K562 (cell line): Measurements from ENCODE around the gene NOTCH1. TPM values are rescaled to one million over a fixed set of nuclear protein-coding genes. Genes with fewer than 3 reads are reported as not detected.
A peak's percentile ranks its signal among the peaks of the same experiment; 100 is the strongest.

Source experiments
- CAMTA2 ChIP-seq: fragments of 250-450 bp; sonication (Bioruptor Pico); conservative IDR thresholded peaks from 2 replicates; pipeline ENCODE4 v1.5.1; 2022
- CBX1 ChIP-seq: sonication (generic); IDR thresholded peaks from 2 replicates; pipeline ENCODE4 v1.6.1; 2016; ENCODE audit warnings: antibody characterized with exemption, low read depth, mild to moderate bottlenecking
- CREBBP ChIP-seq: IDR thresholded peaks from one replicate; pipeline ENCODE4 v1.6.1; 2012; ENCODE audit warnings: low read depth, mild to moderate bottlenecking, control low read depth, inconsistent platforms, low read length
- CREM ChIP-seq: IDR thresholded peaks from 2 replicates; pipeline ENCODE4 v1.6.1; 2014; ENCODE audit warnings: antibody characterized with exemption, low read depth
- ESRRA ChIP-seq: fragments of 450-650 bp; IDR thresholded peaks from 2 replicates; pipeline ENCODE4 v1.6.1; 2014; ENCODE audit warnings: low read depth, mild to moderate bottlenecking, moderate library complexity, borderline replicate concordance
- FOXP1 ChIP-seq: sonication (generic); formaldehyde crosslinking; IDR thresholded peaks from 2 replicates; pipeline ENCODE4 v1.8.0; 2022; ENCODE audit warnings: mild to moderate bottlenecking, missing genetic modification reagents
- FUS ChIP-seq: fragments of 200-400 bp; formaldehyde crosslinking; optimal IDR thresholded peaks from 2 replicates; pipeline ENCODE3; 2017; ENCODE audit warnings: low read depth, low read length
- MAZ ChIP-seq, 2 experiments: fragments of 450-650 bp in 1 of 2; sonication (generic) in 1 of 2; formaldehyde crosslinking; IDR thresholded peaks in 1 of 2; conservative IDR thresholded peaks in 1 of 2; 2 replicates each; pipeline versions ENCODE4 v1.4.0 to v1.5.0; 2020; ENCODE audit warnings: mild to moderate bottlenecking in 1 of 2, missing genetic modification reagents in 1 of 2
- MYC ChIP-seq, 2 experiments: fragments of 250-450 bp in 1 of 2; sonication (Bioruptor Pico) in 1 of 2; IDR thresholded peaks; 2 replicates each; pipeline versions ENCODE4 v1.5.1 to v1.6.1; 2012 to 2021; ENCODE audit warnings: low read depth in 2 of 2, borderline replicate concordance in 1 of 2, improper control_type of control experiment in 1 of 2, low read length in 1 of 2, mild to moderate bottlenecking in 1 of 2, moderate library complexity in 1 of 2
- NONO ChIP-seq, 2 experiments: fragments of 200-400 bp in 1 of 2; fragments of 450-650 bp in 1 of 2; formaldehyde crosslinking in 1 of 2; IDR thresholded peaks; 2 replicates each; pipeline ENCODE4 v1.6.1; 2017; ENCODE audit warnings: low read depth in 2 of 2, mild to moderate bottlenecking in 2 of 2, moderate library complexity in 2 of 2, low read length in 1 of 2
- PHF8 ChIP-seq: fragments of 200-600 bp; sonication (generic); IDR thresholded peaks from 2 replicates; pipeline ENCODE4 v1.6.1; 2012; ENCODE audit warnings: mixed run types, mild to moderate bottlenecking, inconsistent platforms, low read length, moderate library complexity, borderline replicate concordance
- POLR2AphosphoS5 ChIP-seq: IDR thresholded peaks from 2 replicates; pipeline ENCODE4 v1.6.1; 2011; ENCODE audit warnings: mild to moderate bottlenecking, low read depth, low read length, moderate library complexity; ENCODE audit not compliant: control insufficient read depth, insufficient read depth
- POLR2B ChIP-seq: fragments of 450-650 bp; IDR thresholded peaks from 2 replicates; pipeline ENCODE4 v1.6.1; 2018; ENCODE audit warnings: low read depth; ENCODE audit not compliant: partially characterized antibody
- RB1 ChIP-seq: fragments of 450-650 bp; IDR thresholded peaks from 2 replicates; pipeline ENCODE4 v1.6.1; 2017; ENCODE audit warnings: low read depth, mild to moderate bottlenecking
- U2AF1 ChIP-seq: fragments of 200-400 bp; formaldehyde crosslinking; optimal IDR thresholded peaks from 2 replicates; pipeline ENCODE3; 2017; ENCODE audit warnings: mild to moderate bottlenecking, low read depth, low read length, moderate library complexity
- ZBTB7A ChIP-seq: IDR thresholded peaks from 2 replicates; pipeline ENCODE4 v1.6.1; 2011; ENCODE audit warnings: low read depth, mild to moderate bottlenecking, low read length, moderate library complexity, borderline replicate concordance; ENCODE audit not compliant: control insufficient read depth
- polyA plus RNA-seq, 8 experiments: library from polyadenylated mRNA; depleted of rRNA in 4 of 8; stranded (reverse) in 5 of 8; unstranded in 3 of 8; fragments of >200 nt; fragmentation: Nextera tagmentation in 2 of 8; fragmentation: Illumina TruSeq in 1 of 8; extraction: Ambion mirVana in 2 of 8; extraction: Trizol in 1 of 8; gene quantifications; 2 replicates each; pipeline versions ENCODE4 v1.2.1 to v1.2.3, GENCODE V29; 2011 to 2014; ENCODE audit warnings: inconsistent platforms in 1 of 8, missing spikeins in 1 of 8
- total RNA-seq, 7 experiments: library from RNA; depleted of rRNA in 6 of 7; stranded (reverse); fragments of >200 nt in 6 of 7; fragmentation: Illumina TruSeq in 2 of 7; extraction: Trizol in 2 of 7; gene quantifications; 2 replicates each; pipeline versions ENCODE4 v1.2.1 to v1.2.3, GENCODE V29; 2011 to 2021; ENCODE audit warnings: low replicate concordance in 1 of 7
- TF ChIP-seq, protein P1 (sequence below): sonication (generic); formaldehyde crosslinking; IDR thresholded peaks from 2 replicates; pipeline ENCODE4 v1.9.0; 2022; ENCODE audit warnings: mild to moderate bottlenecking, missing genetic modification reagents
- TF ChIP-seq, protein P2 (sequence below), 2 experiments: IDR thresholded peaks; 2 replicates each; pipeline ENCODE4 v1.6.1; 2011; ENCODE audit warnings: borderline replicate concordance in 1 of 2, control low read depth in 1 of 2, low read depth in 1 of 2, low read length in 1 of 2, mild to moderate bottlenecking in 1 of 2, mixed read lengths in 1 of 2, moderate library complexity in 1 of 2; ENCODE audit not compliant: insufficient read depth in 1 of 2, insufficient read length in 1 of 2, poor library complexity in 1 of 2, severe bottlenecking in 1 of 2; ENCODE audit errors: extremely low read depth in 1 of 2
- TF ChIP-seq, protein P3 (sequence below): fragments of 450-650 bp; IDR thresholded peaks from 2 replicates; pipeline ENCODE4 v1.6.1; 2016; ENCODE audit warnings: antibody characterized with exemption
- TF ChIP-seq, protein P4 (sequence below), 2 experiments: fragments of 450-650 bp; IDR thresholded peaks; 2 replicates each; pipeline ENCODE4 v1.6.1; 2016

Gene NOTCH1
- total and polyA plus RNA-seq, 9 of the 15 experiments (the other 6 are each of a cell fraction or from before 2014, with no cell fraction given): 0.03 to 31.4 (median 2.3) TPM

DNA sequence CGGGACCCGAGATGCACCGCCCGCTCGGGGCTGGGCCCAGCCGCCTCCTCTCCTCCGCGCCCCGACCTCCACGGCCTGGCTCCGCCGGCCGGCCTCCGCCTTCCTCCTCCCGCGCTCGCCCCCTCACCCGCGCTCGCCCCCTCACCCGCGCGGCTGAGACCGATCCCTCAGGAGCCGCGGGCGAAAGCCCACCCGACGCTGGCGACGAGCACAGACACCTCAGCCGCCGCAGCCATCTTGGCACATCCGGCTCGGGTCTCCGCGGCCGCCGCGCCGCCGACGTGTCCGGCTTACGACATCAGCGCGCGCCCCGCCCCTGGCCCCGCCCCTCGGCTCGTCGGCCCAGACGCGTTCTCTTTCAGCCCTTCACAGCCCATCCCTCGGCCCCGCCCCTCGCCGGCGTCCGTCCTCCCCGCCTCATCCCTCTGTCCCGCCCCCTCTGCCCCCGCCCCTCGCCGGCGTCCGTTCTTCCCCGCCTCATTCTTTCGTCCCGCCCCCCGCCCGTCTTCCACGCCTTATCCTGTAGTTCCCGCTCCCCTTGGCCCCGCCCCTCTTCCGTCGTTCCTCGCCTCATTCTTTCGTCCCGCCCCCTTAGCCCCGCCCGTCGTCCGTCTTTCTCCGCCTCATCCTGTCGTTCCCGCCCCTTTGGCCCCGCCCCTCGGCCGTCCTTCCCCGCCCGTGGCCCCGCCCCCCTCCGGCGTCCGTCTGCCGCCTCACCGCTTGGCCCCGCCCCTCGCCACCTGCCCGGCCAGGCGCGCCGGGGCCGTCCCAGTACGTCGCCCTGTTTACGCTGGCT lies 62.9 kb downstream of the NOTCH1 start, which contains the start of gene SEC16A (continued):
- TF ChIP-seq MAZ (CRISPR knock-in tag; conservative IDR thresholded peaks at IDR 0.05 in 1 of 2, IDR thresholded peaks at IDR 0.05 in 1 of 2) (peak; percentile 72 to 90), POLR2AphosphoS5 (peak; percentile 86), CBX1 (0 out of 2 replicates have a peak, but pooled peaks have one; percentile 26), U2AF1 (no peak), CAMTA2 (CRISPR knock-in tag) (no peak), ESRRA (peak; percentile 25; the same call in 1 of the 2 replicates), FOXP1 (peak; percentile 94), POLR2B (peak; percentile 73), RB1 (peak; percentile 84), CREM (peak; percentile 99), ZBTB7A (peak; percentile 46; the same call in 1 of the 2 replicates), FUS (peak; percentile 78), PHF8 (peak; percentile 55), NONO (IDR thresholded peaks at IDR 0.05; ENCODE audit: low read depth in 2 of 2, low read length in 1 of 2) (peak; percentile 53 to 84; a peak in 3 of 4 replicates), CREBBP (no peak), MYC (IDR thresholded peaks at IDR 0.05; ENCODE audit: low read depth, low read length) (0 out of 2 replicates have a peak, but pooled peaks have one; percentile 58), MYC (CRISPR knock-in tag; IDR thresholded peaks at IDR 0.05; ENCODE audit: borderline replicate concordance, low read depth) (no peak)
- TF ChIP-seq, protein P1, sequence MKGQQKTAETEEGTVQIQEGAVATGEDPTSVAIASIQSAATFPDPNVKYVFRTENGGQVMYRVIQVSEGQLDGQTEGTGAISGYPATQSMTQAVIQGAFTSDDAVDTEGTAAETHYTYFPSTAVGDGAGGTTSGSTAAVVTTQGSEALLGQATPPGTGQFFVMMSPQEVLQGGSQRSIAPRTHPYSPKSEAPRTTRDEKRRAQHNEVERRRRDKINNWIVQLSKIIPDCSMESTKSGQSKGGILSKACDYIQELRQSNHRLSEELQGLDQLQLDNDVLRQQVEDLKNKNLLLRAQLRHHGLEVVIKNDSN (CRISPR knock-in tag): 0 out of 2 replicates have a peak, but pooled peaks have one; percentile 9
- TF ChIP-seq, protein P2, sequence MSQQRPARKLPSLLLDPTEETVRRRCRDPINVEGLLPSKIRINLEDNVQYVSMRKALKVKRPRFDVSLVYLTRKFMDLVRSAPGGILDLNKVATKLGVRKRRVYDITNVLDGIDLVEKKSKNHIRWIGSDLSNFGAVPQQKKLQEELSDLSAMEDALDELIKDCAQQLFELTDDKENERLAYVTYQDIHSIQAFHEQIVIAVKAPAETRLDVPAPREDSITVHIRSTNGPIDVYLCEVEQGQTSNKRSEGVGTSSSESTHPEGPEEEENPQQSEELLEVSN (IDR thresholded peaks at IDR 0.05; ENCODE audit: borderline replicate concordance in 1 of 2, extremely low read depth in 1 of 2, insufficient read depth in 1 of 2, insufficient read length in 1 of 2, low read depth in 1 of 2, low read length in 1 of 2, poor library complexity in 1 of 2, severe bottlenecking in 1 of 2): peak in 1 of 2 experiments; percentile 84
- TF ChIP-seq, protein P3, sequence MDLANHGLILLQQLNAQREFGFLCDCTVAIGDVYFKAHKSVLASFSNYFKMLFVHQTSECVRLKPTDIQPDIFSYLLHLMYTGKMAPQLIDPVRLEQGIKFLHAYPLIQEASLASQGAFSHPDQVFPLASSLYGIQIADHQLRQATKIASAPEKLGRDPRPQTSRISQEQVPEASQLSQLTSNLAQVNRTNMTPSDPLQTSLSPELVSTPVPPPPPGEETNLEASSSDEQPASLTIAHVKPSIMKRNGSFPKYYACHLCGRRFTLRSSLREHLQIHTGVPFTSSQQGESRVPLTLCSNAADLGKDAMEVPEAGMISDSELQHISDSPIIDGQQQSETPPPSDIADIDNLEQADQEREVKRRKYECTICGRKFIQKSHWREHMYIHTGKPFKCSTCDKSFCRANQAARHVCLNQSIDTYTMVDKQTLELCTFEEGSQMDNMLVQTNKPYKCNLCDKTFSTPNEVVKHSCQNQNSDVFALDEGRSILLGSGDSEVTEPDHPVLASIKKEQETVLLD: no peak
- TF ChIP-seq, protein P4, sequence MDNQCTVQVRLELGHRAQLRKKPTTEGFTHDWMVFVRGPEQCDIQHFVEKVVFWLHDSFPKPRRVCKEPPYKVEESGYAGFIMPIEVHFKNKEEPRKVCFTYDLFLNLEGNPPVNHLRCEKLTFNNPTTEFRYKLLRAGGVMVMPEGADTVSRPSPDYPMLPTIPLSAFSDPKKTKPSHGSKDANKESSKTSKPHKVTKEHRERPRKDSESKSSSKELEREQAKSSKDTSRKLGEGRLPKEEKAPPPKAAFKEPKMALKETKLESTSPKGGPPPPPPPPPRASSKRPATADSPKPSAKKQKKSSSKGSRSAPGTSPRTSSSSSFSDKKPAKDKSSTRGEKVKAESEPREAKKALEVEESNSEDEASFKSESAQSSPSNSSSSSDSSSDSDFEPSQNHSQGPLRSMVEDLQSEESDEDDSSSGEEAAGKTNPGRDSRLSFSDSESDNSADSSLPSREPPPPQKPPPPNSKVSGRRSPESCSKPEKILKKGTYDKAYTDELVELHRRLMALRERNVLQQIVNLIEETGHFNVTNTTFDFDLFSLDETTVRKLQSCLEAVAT (IDR thresholded peaks at IDR 0.05): 0 out of 4 replicates have a peak, but pooled peaks of 1 of the 2 experiments have one; percentile 17
